ENCODE measurements around the gene C2CD3. TPM values are rescaled to one million over a fixed set of nuclear protein-coding genes. Genes with fewer than 3 reads are reported as not detected.
A peak's percentile ranks its signal among the peaks of the same experiment; 100 is the strongest.

Gene C2CD3
- total and polyA plus RNA-seq, 9 of the 15 experiments (the other 6 are each of a cell fraction or from before 2014, with no cell fraction given) = 4.4 to 20.2 (median 15.4) TPM

GRCh38 chr11:74116719-74117118 is 54.1 kb downstream of the C2CD3 start (continued):
- TF ChIP-seq TSHZ1 (CRISPR knock-in tag; IDR thresholded peaks at IDR 0.05) = peak; percentile 92
- TF ChIP-seq ZNF3 (CRISPR knock-in tag; IDR thresholded peaks at IDR 0.05) = peak; percentile 79
- TF ChIP-seq ZNF140 (CRISPR knock-in tag; IDR thresholded peaks at IDR 0.05) = peak; percentile 97
- TF ChIP-seq CREB5 (CRISPR knock-in tag; IDR thresholded peaks at IDR 0.05) = peak; percentile 72; the same call in 1 of the 2 replicates
- TF ChIP-seq HIVEP1 (CRISPR knock-in tag; IDR thresholded peaks at IDR 0.05) = peak; percentile 89
- TF ChIP-seq ZSCAN32 (CRISPR knock-in tag; IDR thresholded peaks at IDR 0.05) = 0 out of 2 replicates have a peak, but pooled peaks have one; percentile 44
- peak; percentile 97 for TF ChIP-seq NFIX (CRISPR knock-in tag; IDR thresholded peaks at IDR 0.05; ENCODE audit: low read depth)
- TF ChIP-seq E2F3 (CRISPR knock-in tag; IDR thresholded peaks at IDR 0.05) = peak; percentile 74; the same call in 1 of the 2 replicates
- TF ChIP-seq E2F5 (CRISPR knock-in tag; IDR thresholded peaks at IDR 0.05) = no peak
- no peak for TF ChIP-seq FOXP1 (CRISPR knock-in tag; IDR thresholded peaks at IDR 0.05)
- TF ChIP-seq ZNF197 (CRISPR knock-in tag; IDR thresholded peaks at IDR 0.05; ENCODE audit: low read depth) = no peak
- TF ChIP-seq PATZ1 (CRISPR knock-in tag; IDR thresholded peaks at IDR 0.05; ENCODE audit: borderline replicate concordance) = peak; percentile 81
- peak; percentile 38; the same call in 1 of the 2 replicates for TF ChIP-seq ZNF133 (CRISPR knock-in tag; IDR thresholded peaks at IDR 0.05)
- no peak for TF ChIP-seq CEBPG (CRISPR knock-in tag; IDR thresholded peaks at IDR 0.05)
- TF ChIP-seq CEBPG (tag; conservative IDR thresholded peaks at IDR 0.05 in 1 of 2, IDR thresholded peaks at IDR 0.05 in 1 of 2) = peak in 1 of 2 experiments; percentile 45; a peak in 1 of 4 replicates
- TF ChIP-seq PTRF (tag; IDR thresholded peaks at IDR 0.05) = peak; percentile 70; the same call in 1 of the 2 replicates
- TF ChIP-seq MYC (IDR thresholded peaks at IDR 0.05; ENCODE audit: low read depth, low read length) = no peak
- 0 out of 2 replicates have a peak, but pooled peaks have one; percentile 66 for TF ChIP-seq MYC (CRISPR knock-in tag; IDR thresholded peaks at IDR 0.05; ENCODE audit: borderline replicate concordance, low read depth)
- TF ChIP-seq ZNF354B (CRISPR knock-in tag; IDR thresholded peaks at IDR 0.05) = 0 out of 2 replicates have a peak, but pooled peaks have one; percentile 18
- 0 out of 2 replicates have a peak, but pooled peaks have one; percentile 52 for TF ChIP-seq ZFP1 (CRISPR knock-in tag; IDR thresholded peaks at IDR 0.05)
